Neural crest cell (in vitro differentiated cells): ENCODE results near the gene NPEPL1. TPM values are rescaled to one million over a fixed set of nuclear protein-coding genes. Genes with fewer than 3 reads are reported as not detected.

Experiments used
- DNase-seq: peaks from one replicate; pipeline ENCODE4 v3.0.0; 2021; ENCODE audit warnings: low read depth, mixed read lengths, low spot score
- H3K27ac Mint-ChIP-seq: one replicate; pipeline ENCODE4 v1.8.0; 2021; ENCODE audit warnings: mild to moderate bottlenecking, mixed read lengths; ENCODE audit not compliant: unreplicated experiment
- H3K27me3 Mint-ChIP-seq: 2 replicates; pipeline ENCODE4 v1.8.0; 2021; ENCODE audit warnings: low read depth, mild to moderate bottlenecking, mixed read lengths
- H3K36me3 Mint-ChIP-seq: 2 replicates; pipeline ENCODE4 v1.8.0; 2021; ENCODE audit warnings: low read depth, mild to moderate bottlenecking, mixed read lengths
- H3K4me1 Mint-ChIP-seq: 2 replicates; pipeline ENCODE4 v1.8.0; 2021; ENCODE audit warnings: mixed read lengths
- H3K4me3 Mint-ChIP-seq: one replicate; pipeline ENCODE4 v1.8.0; 2021; ENCODE audit warnings: mild to moderate bottlenecking, mixed read lengths
- H3K9me3 Mint-ChIP-seq: 2 replicates; pipeline ENCODE4 v1.8.0; 2021; ENCODE audit warnings: mixed read lengths
- total RNA-seq: library from RNA; stranded (reverse); gene quantifications from 2 replicates; pipeline ENCODE4 v1.2.1, GENCODE V29; 2021
- TF ChIP-seq, protein P1 (sequence below): fragments of 200-600 bp; sonication (generic); conservative IDR thresholded peaks from 2 replicates; pipeline ENCODE4 v1.5.0; 2021; ENCODE audit warnings: antibody characterized with exemption, mild to moderate bottlenecking

The NPEPL1 gene
- total RNA-seq, 1 donor from 2014 or later = 34.0 TPM

- Mint-ChIP-seq H3K4me1 (peaks cover 17% of the 10 kb centered on the region), H3K4me3 (no peak overlapping the region), H3K27ac (no peak overlapping the region), H3K27me3 (peaks cover 2% of the 10 kb centered on the region), H3K36me3 (no peaks in the 10 kb centered on the region), H3K9me3 (no peaks in the 10 kb centered on the region)
- no peak for DNase-seq
- TF ChIP-seq, protein P1, sequence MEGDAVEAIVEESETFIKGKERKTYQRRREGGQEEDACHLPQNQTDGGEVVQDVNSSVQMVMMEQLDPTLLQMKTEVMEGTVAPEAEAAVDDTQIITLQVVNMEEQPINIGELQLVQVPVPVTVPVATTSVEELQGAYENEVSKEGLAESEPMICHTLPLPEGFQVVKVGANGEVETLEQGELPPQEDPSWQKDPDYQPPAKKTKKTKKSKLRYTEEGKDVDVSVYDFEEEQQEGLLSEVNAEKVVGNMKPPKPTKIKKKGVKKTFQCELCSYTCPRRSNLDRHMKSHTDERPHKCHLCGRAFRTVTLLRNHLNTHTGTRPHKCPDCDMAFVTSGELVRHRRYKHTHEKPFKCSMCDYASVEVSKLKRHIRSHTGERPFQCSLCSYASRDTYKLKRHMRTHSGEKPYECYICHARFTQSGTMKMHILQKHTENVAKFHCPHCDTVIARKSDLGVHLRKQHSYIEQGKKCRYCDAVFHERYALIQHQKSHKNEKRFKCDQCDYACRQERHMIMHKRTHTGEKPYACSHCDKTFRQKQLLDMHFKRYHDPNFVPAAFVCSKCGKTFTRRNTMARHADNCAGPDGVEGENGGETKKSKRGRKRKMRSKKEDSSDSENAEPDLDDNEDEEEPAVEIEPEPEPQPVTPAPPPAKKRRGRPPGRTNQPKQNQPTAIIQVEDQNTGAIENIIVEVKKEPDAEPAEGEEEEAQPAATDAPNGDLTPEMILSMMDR = no peak
Observed at GRCh38 chr20:58712151-58712791, 19.7 kb downstream of the NPEPL1 start.

- Mint-ChIP-seq H3K4me3 (no peak overlapping the region), H3K4me1 (peaks cover 19% of the 10 kb centered on the region), H3K27me3 (peaks cover 2% of the 10 kb centered on the region), H3K27ac (peak overlapping the region; percentile 19), H3K36me3 (no peaks in the 10 kb centered on the region), H3K9me3 (no peaks in the 10 kb centered on the region)
- TF ChIP-seq, protein P1 = no peak
- DNase-seq = no peak
Observed at GRCh38 chr20:58712806-58713731, 20.5 kb downstream of the NPEPL1 start.

DNA sequence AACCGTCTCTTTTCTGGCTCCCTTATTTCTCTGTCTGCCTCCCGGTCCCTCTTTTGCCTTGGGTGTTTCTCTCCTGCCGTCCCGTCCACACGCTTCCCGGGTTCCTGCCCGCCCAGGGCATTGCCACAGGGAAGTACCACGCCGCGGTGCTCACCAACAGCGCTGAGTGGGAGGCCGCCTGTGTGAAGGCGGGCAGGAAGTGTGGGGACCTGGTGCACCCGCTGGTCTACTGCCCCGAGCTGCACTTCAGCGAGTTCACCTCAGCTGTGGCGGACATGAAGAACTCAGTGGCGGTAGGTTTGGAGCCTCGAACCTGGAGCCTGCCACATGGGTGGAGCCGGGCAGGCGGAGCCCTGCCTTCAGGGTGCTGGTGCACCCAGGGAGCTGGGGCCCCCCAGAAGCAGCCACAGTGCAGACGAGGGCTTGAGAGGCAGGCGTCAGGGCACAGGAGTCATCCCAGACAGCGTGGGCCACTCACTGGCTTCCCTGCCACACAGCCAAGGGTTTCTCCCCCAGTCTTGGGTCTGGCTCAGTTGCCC lies 21.3 kb downstream of the NPEPL1 start:
- no peak for DNase-seq
- TF ChIP-seq, protein P1 = no peak
- H3K9me3 Mint-ChIP-seq = no peaks in the 10 kb centered on the region
- H3K4me3 Mint-ChIP-seq = no peak overlapping the region
- H3K36me3 Mint-ChIP-seq = no peaks in the 10 kb centered on the region
- H3K27ac Mint-ChIP-seq = peak overlapping the region; percentile 19
- H3K4me1 Mint-ChIP-seq = peaks cover 26% of the 10 kb centered on the region
- H3K27me3 Mint-ChIP-seq = peaks cover 8% of the 10 kb centered on the region

GRCh38 chr20:58714340-58714922 lies 21.8 kb downstream of the NPEPL1 start:
- H3K9me3 Mint-ChIP-seq = no peaks in the 10 kb centered on the region
- no peak overlapping the region for H3K27ac Mint-ChIP-seq
- DNase-seq = no peak
- H3K4me1 Mint-ChIP-seq = peaks cover 28% of the 10 kb centered on the region
- peaks cover 12% of the 10 kb centered on the region for H3K27me3 Mint-ChIP-seq
- no peaks in the 10 kb centered on the region for H3K36me3 Mint-ChIP-seq
- TF ChIP-seq, protein P1 = no peak
- no peak overlapping the region for H3K4me3 Mint-ChIP-seq

DNA sequence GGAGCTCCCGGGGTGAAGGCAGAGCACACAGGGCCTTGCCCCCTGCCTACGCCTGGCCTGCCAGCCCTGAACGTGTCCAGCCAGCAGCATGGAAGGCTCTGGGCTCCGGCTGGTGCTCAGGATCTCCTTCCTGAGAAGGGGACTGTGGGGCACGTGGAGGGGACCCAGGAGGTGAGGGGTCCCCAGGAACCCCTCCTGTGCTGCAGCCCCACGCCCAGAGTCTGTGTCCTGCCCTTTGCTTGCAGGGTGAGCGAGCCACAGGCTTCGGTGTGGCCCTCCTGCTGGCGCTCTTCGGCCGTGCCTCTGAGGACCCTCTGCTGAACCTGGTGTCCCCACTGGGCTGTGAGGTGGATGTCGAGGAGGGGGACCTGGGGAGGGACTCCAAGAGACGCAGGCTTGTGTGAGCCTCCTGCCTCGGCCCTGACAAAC lies 22.3 kb downstream of the NPEPL1 start:
- Mint-ChIP-seq H3K36me3 (no peaks in the 10 kb centered on the region), H3K9me3 (no peaks in the 10 kb centered on the region), H3K27ac (no peak overlapping the region), H3K27me3 (peaks cover 12% of the 10 kb centered on the region), H3K4me3 (no peak overlapping the region), H3K4me1 (peaks cover 28% of the 10 kb centered on the region)
- DNase-seq = no peak
- TF ChIP-seq, protein P1 = no peak
